MM.1S (cell line): ENCODE measurements around the gene MYO16.
"Not testable (repeated sequence)": the region's sequence is repeated elsewhere in the genome, so short reads cannot be mapped to it uniquely, and the experiment has no call there.

Experiments
- DNase-seq: peaks from one replicate; pipeline ENCODE4 v3.0.0-alpha.2; 2015
- H2AFZ ChIP-seq: fragments of 300-600 bp; sonication (generic); 2 replicates; pipeline ENCODE4 v1.6.0; 2016; ENCODE audit warnings: antibody characterized with exemption, low read length
- H3F3A ChIP-seq: fragments of 300-600 bp; sonication (generic); 2 replicates; pipeline ENCODE4 v1.6.1; 2016; ENCODE audit warnings: mild to moderate bottlenecking, antibody characterized with exemption, low read length, moderate library complexity, mixed read lengths; ENCODE audit not compliant: insufficient read depth
- H3K27ac ChIP-seq: fragments of 300-600 bp; sonication (generic); 2 replicates; pipeline ENCODE4 v1.5.1; 2016; ENCODE audit warnings: mild to moderate bottlenecking, low read length
- H3K27me3 ChIP-seq: fragments of 300-600 bp; sonication (generic); replicated peaks from 2 replicates; pipeline ENCODE4 v1.6.0; 2016; ENCODE audit warnings: low read length; ENCODE audit not compliant: insufficient read depth
- H3K36me3 ChIP-seq: fragments of 300-600 bp; sonication (generic); replicated peaks from 2 replicates; pipeline ENCODE4 v1.6.1; 2016; ENCODE audit warnings: mild to moderate bottlenecking, low read length, mixed read lengths; ENCODE audit not compliant: insufficient read depth
- H3K4me1 ChIP-seq: fragments of 300-600 bp; sonication (generic); 2 replicates; pipeline ENCODE4 v1.6.1; 2016; ENCODE audit warnings: low read length, mixed read lengths
- H3K4me2 ChIP-seq: fragments of 300-600 bp; sonication (generic); 2 replicates; pipeline ENCODE4 v1.6.0; 2016; ENCODE audit warnings: low read depth, low read length
- H3K4me3 ChIP-seq: fragments of 300-600 bp; sonication (generic); 2 replicates; pipeline ENCODE4 v1.5.1; 2016; ENCODE audit warnings: low read length, mixed read lengths
- H3K79me2 ChIP-seq: fragments of 300-600 bp; sonication (generic); 2 replicates; pipeline ENCODE4 v1.6.1; 2016; ENCODE audit warnings: mixed run types, low read length, mixed read lengths
- H3K9ac ChIP-seq: fragments of 300-600 bp; sonication (generic); 2 replicates; pipeline ENCODE4 v1.6.1; 2016; ENCODE audit warnings: low read length, mixed read lengths
- H3K9me2 ChIP-seq: fragments of 300-600 bp; sonication (generic); replicated peaks from 2 replicates; pipeline ENCODE4 v1.6.1; 2016; ENCODE audit warnings: mild to moderate bottlenecking, low read length, mixed read lengths; ENCODE audit not compliant: insufficient read depth
- H3K9me3 ChIP-seq: fragments of 300-600 bp; sonication (generic); replicated peaks from 2 replicates; pipeline ENCODE4 v1.6.1; 2016; ENCODE audit warnings: mild to moderate bottlenecking, low read length, mixed read lengths; ENCODE audit not compliant: insufficient read depth
- H4K20me1 ChIP-seq: fragments of 300-600 bp; sonication (generic); 2 replicates; pipeline ENCODE4 v1.6.1; 2016; ENCODE audit warnings: mild to moderate bottlenecking, low read length, moderate library complexity, mixed read lengths; ENCODE audit not compliant: insufficient read depth
- EZH2 ChIP-seq: fragments of 300-600 bp; sonication (generic); optimal IDR thresholded peaks from 2 replicates; pipeline ENCODE3; 2017; ENCODE audit warnings: low read depth, mild to moderate bottlenecking, antibody characterized with exemption, low read length, mixed read lengths
- EZH2phosphoT487 ChIP-seq: fragments of 300-600 bp; sonication (generic); IDR thresholded peaks from 2 replicates; pipeline ENCODE4 v1.6.1; 2018; ENCODE audit warnings: antibody characterized with exemption, low read length
- TF ChIP-seq, protein P1 (sequence below): fragments of 300-600 bp; sonication (generic); IDR thresholded peaks from 2 replicates; pipeline ENCODE4 v1.5.1; 2016; ENCODE audit warnings: antibody characterized with exemption, low read length, mixed read lengths

MYO16 gene

DNA sequence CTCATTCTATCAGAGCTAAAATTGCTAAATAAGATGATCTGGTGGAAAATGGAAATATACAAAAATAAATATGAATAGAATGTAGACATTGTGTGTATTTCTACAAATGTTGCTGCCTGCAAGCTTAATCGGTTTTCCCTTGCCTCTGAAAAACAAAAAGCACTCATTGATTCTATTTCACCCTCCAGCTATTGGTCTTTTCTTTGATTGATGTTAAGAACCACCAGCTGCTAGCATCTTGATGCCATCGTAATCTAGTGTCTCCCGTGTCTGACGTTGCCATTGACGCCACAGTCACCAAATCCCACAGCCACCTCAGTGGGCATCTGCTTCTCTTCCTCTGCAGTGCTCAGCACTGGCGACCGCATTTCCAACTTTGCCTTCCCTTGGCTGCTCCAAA lies 461.8 kb downstream of the MYO16 start:
- no peaks in the 10 kb centered on the region for H3F3A ChIP-seq
- H3K4me2 ChIP-seq: no peak overlapping the region
- no peaks in the 10 kb centered on the region for H3K4me1 ChIP-seq
- no peak overlapping the region for H3K4me3 ChIP-seq
- H2AFZ ChIP-seq: no peak overlapping the region
- H3K27ac ChIP-seq: no peak overlapping the region
- H3K9me2 ChIP-seq: no peaks in the 10 kb centered on the region
- H3K9me3 ChIP-seq: no peaks in the 10 kb centered on the region
- H3K79me2 ChIP-seq: no peaks in the 10 kb centered on the region
- H3K27me3 ChIP-seq: no peaks in the 10 kb centered on the region
- H4K20me1 ChIP-seq: no peaks in the 10 kb centered on the region
- H3K36me3 ChIP-seq: no peaks in the 10 kb centered on the region
- no peak for DNase-seq
- TF ChIP-seq, protein P1, sequence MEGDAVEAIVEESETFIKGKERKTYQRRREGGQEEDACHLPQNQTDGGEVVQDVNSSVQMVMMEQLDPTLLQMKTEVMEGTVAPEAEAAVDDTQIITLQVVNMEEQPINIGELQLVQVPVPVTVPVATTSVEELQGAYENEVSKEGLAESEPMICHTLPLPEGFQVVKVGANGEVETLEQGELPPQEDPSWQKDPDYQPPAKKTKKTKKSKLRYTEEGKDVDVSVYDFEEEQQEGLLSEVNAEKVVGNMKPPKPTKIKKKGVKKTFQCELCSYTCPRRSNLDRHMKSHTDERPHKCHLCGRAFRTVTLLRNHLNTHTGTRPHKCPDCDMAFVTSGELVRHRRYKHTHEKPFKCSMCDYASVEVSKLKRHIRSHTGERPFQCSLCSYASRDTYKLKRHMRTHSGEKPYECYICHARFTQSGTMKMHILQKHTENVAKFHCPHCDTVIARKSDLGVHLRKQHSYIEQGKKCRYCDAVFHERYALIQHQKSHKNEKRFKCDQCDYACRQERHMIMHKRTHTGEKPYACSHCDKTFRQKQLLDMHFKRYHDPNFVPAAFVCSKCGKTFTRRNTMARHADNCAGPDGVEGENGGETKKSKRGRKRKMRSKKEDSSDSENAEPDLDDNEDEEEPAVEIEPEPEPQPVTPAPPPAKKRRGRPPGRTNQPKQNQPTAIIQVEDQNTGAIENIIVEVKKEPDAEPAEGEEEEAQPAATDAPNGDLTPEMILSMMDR: no peak
- TF ChIP-seq EZH2 (no peak), EZH2phosphoT487 (no peak)
- no peak overlapping the region for H3K9ac ChIP-seq

DNA sequence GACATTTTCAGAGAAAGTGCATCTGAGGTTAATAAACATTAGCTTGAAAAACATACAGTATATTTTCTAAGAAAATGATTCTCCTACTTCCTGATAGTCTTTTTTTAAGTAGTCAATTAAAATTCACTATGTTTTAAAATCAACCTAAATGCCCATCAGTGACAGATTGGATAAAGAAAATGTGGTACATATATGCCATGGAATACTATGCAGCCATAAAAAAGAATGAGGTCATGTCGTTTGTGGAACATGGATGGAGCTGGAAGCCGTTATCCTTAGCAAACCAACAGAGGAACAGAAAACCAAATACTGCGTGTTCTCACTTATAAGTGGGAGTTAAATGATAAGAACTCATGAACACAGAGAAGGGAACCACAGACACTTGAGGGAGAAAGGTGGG lies 462.8 kb downstream of the MYO16 start:
- not testable (repeated sequence) for H3K79me2 ChIP-seq, H3K4me1 ChIP-seq, H3K9me2 ChIP-seq, H2AFZ ChIP-seq, H3K36me3 ChIP-seq, H3K9ac ChIP-seq, H3K4me3 ChIP-seq, H4K20me1 ChIP-seq, H3F3A ChIP-seq, DNase-seq, H3K9me3 ChIP-seq, H3K27me3 ChIP-seq, H3K27ac ChIP-seq, H3K4me2 ChIP-seq

DNA sequence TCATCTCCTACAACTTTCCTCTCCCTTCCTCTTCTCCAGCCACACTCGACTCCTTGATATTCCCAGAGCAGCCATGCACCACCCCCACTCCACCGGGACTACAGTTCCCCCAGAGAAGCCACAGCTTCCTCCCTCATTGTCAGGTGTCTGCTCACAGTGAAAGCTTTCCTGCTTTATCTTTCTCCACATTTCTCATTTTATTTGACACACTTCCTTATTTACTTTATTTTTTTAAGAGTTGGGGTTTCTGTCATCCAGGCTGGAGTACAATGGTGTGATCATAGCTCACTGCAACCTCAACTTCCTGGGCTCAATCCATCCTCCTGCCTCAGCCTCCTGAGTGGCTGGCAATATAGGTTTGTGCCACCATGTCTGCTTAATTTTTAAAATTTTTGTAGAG lies 464.6 kb downstream of the MYO16 start:
- Histone ChIP-seq H3K9me3 (no peaks in the 10 kb centered on the region), H3K4me2 (no peak overlapping the region), H3K36me3 (no peaks in the 10 kb centered on the region), H3K4me1 (no peaks in the 10 kb centered on the region), H2AFZ (no peak overlapping the region), H3K79me2 (no peaks in the 10 kb centered on the region), H3F3A (no peaks in the 10 kb centered on the region), H3K4me3 (no peak overlapping the region), H3K9ac (no peak overlapping the region), H3K9me2 (no peaks in the 10 kb centered on the region), H3K27ac (no peak overlapping the region), H3K27me3 (no peaks in the 10 kb centered on the region), H4K20me1 (no peaks in the 10 kb centered on the region)
- TF ChIP-seq, protein P1: no peak
- TF ChIP-seq EZH2phosphoT487 (no peak), EZH2 (no peak)
- no peak for DNase-seq

DNA sequence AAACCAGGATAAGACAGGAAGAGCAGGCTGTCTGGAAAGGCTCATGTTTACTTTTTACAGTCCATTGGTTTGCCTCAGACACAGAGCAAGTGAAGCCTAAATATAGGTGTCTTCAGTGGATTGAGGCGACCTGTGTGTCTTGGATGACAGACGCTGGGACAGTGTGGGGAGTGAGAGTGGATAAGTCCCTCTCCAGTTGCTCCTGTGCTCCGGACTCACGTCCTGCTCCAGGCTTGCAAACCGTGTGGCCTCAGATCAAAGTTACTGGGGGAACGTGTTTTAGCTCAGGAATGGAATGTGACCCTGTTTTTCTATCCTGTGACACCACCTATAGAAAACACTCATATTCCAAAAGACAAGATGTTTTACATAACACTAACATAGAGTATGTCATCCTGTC lies 465.7 kb downstream of the MYO16 start:
- no peak overlapping the region for H3K4me3 ChIP-seq
- H3K27ac ChIP-seq: no peak overlapping the region
- no peaks in the 10 kb centered on the region for H3K9me3 ChIP-seq
- no peak overlapping the region for H2AFZ ChIP-seq
- DNase-seq: no peak
- H3K27me3 ChIP-seq: no peaks in the 10 kb centered on the region
- H3K4me2 ChIP-seq: no peak overlapping the region
- no peak overlapping the region for H3K9ac ChIP-seq
- TF ChIP-seq, protein P1: no peak
- TF ChIP-seq EZH2phosphoT487: no peak
- TF ChIP-seq EZH2: no peak
- no peaks in the 10 kb centered on the region for H3K9me2 ChIP-seq
- no peaks in the 10 kb centered on the region for H3K79me2 ChIP-seq
- no peaks in the 10 kb centered on the region for H3K4me1 ChIP-seq
- H3K36me3 ChIP-seq: no peaks in the 10 kb centered on the region
- H4K20me1 ChIP-seq: no peaks in the 10 kb centered on the region
- H3F3A ChIP-seq: no peaks in the 10 kb centered on the region
